ENCODE data around the gene ZNF24.

GRCh38 chr18:35345950-35346349 lies 1.7 kb upstream of the ZNF24 start:
- TF ChIP-seq CTCF (conservative IDR thresholded peaks at IDR 0.05 in 1 of 2, IDR thresholded peaks at IDR 0.05 in 1 of 2; ENCODE audit: low read depth in 1 of 2, low read length in 2 of 2) (no peak), EZH2 (IDR thresholded peaks at IDR 0.05; ENCODE audit: low read length, missing control alignments) (no peak)
